ENCODE results near the gene RNF14. TPM values are rescaled to one million over a fixed set of nuclear protein-coding genes. Genes with fewer than 3 reads are reported as not detected.

Gene RNF14
- total and polyA plus RNA-seq, 2 donors (not counting 3 experiments of a cell fraction or from before 2014, with no cell fraction given): 23.5 to 55.9 TPM

- dilution Hi-C loops (cut with MboI; ENCODE audit: extremely low pct_ligation_motif_present, low sequenced_read_pairs): no loop called here
Measured at GRCh38 chr5:141940695-141941271, 28.1 kb upstream of the RNF14 start.

More at GRCh38 chr5:141940695-141941271, 28.1 kb upstream of the RNF14 start:
- intact Hi-C loops (cut with micrococcal nuclease): loop anchor here (1.0 to 2.0 kb wide), 2 partner anchors 16 to 18 kb away; partner anchors contain the start of gene PCDH12
- H3K9ac ChIP-seq (replicated peaks; ENCODE audit: extremely low read depth, insufficient read depth, low read length): no peak overlapping the region
- no peaks in the 10 kb centered on the region for H3K9me3 ChIP-seq (replicated peaks; ENCODE audit: control insufficient read depth, insufficient read depth, low read length)
- H3K4me3 ChIP-seq (replicated peaks in 1 of 3; ENCODE audit: insufficient read depth in 1 of 3, low read depth in 1 of 3, low read length in 3 of 3): no peak overlapping the region
- TF ChIP-seq MYC (IDR thresholded peaks at IDR 0.05; ENCODE audit: low read depth, low read length) (no peak), CTCF (IDR thresholded peaks at IDR 0.05; ENCODE audit: extremely low read depth in 1 of 2, insufficient read depth in 1 of 2, low read depth in 1 of 2, low read length in 2 of 2) (peak; percentile 5 to 30), FOS (IDR thresholded peaks at IDR 0.05; ENCODE audit: borderline replicate concordance, insufficient read depth, low read length) (no peak), POLR2A (IDR thresholded peaks at IDR 0.05; ENCODE audit: low read depth, low read length) (no peak)
- peaks cover 27% of the 10 kb centered on the region for H3K4me1 ChIP-seq (ENCODE audit: control insufficient read depth, extremely low read depth, insufficient read depth, low read length)
- FAIRE-seq: no peak
- no peaks in the 10 kb centered on the region for H3K79me2 ChIP-seq (ENCODE audit: control insufficient read depth, insufficient read depth, low read length)
- H4K20me1 ChIP-seq (replicated peaks; ENCODE audit: control insufficient read depth, extremely low read depth, insufficient read depth, low read length): no peaks in the 10 kb centered on the region
- CTCF ChIA-PET: interaction anchor here (0.7 to 10.9 kb wide), 14 partner anchors 11 to 258 kb away, joined by 3 to 244 read pairs (median 4); partner anchors contain the start of genes DELE1, PCDH1, PCDH12 and RNF14
- H2AFZ ChIP-seq (ENCODE audit: low read depth, low read length): no peak overlapping the region
- DNase-seq (ENCODE audit: low read depth, low spot score): no peak
- no peaks in the 10 kb centered on the region for H3K9me1 ChIP-seq (replicated peaks; ENCODE audit: control insufficient read depth, extremely low read depth, insufficient read depth, low read length)
- H3K36me3 ChIP-seq (ENCODE audit: control insufficient read depth in 2 of 2, extremely low read depth in 1 of 2, insufficient read depth in 2 of 2, low read length in 2 of 2): peaks cover 11 to 24% of the 10 kb centered on the region in 2 experiments
- H3K27me3 ChIP-seq (ENCODE audit: control insufficient read depth in 2 of 2, insufficient read depth in 2 of 2, low read length in 2 of 2): no peaks in the 10 kb centered on the region
- peak overlapping the region; percentile 19 for H3K27ac ChIP-seq (ENCODE audit: insufficient read depth, low read depth, low read length)
- H3K4me2 ChIP-seq (ENCODE audit: insufficient read depth, low read length): no peak overlapping the region
- POLR2A ChIA-PET: interaction anchor here (1.2 to 2.5 kb wide), 2 partner anchors 17 to 19 kb away, joined by 3 to 9 read pairs; partner anchors contain the start of gene DELE1
- BruUV-seq (replicated peaks): no TSS peak

Measured in endothelial cell of umbilical vein (primary cell).